Measurements from ENCODE around the gene RELN. TPM values are rescaled to one million over a fixed set of nuclear protein-coding genes. Genes with fewer than 3 reads are reported as not detected.

Gene RELN
- total and polyA plus RNA-seq, 2 donors (not counting 1 experiment from before 2014, with no cell fraction given), result not detected

GRCh38 chr7:103879928-103880600, 109.4 kb downstream of the RELN start:
- CTCF ChIA-PET, result no interaction called here

GRCh38 chr7:103879411-103879810, 110.0 kb downstream of the RELN start:
- Histone ChIP-seq H3K4me2 (replicated peaks; ENCODE audit: low read depth, low read length, poor library complexity, severe bottlenecking) (no peak overlapping the region), H3K4me1 (ENCODE audit: control insufficient read depth in 2 of 2, insufficient read depth in 2 of 2, low read length in 2 of 2) (no peaks in the 10 kb centered on the region), H2AFZ (ENCODE audit: insufficient read depth, low read depth, low read length, poor library complexity, severe bottlenecking) (no peak overlapping the region), H3K79me2 (ENCODE audit: control insufficient read depth, insufficient read depth, low read length) (no peaks in the 10 kb centered on the region), H4K20me1 (ENCODE audit: control insufficient read depth, insufficient read depth, low read length, poor library complexity, severe bottlenecking) (no peaks in the 10 kb centered on the region), H3K36me3 (replicated peaks in 1 of 2; ENCODE audit: control extremely low read depth in 1 of 2, control insufficient read depth in 1 of 2, extremely low read depth in 1 of 2, insufficient read depth in 2 of 2, low read length in 1 of 2) (no peaks in the 10 kb centered on the region), H3K27me3 (replicated peaks in 1 of 4; ENCODE audit: control extremely low read depth in 1 of 4, control insufficient read depth in 3 of 4, insufficient read depth in 4 of 4, low read length in 3 of 4) (no peaks in the 10 kb centered on the region), H3K27ac (ENCODE audit: low read length in 2 of 2) (no peak overlapping the region), H3K9ac (ENCODE audit: low read length) (no peak overlapping the region), H3K4me3 (ENCODE audit: control extremely low read depth in 1 of 5, extremely low read depth in 1 of 5, insufficient read depth in 1 of 5, low read depth in 2 of 5, low read length in 4 of 5) (no peak overlapping the region), H3K9me3 (ENCODE audit: control extremely low read depth in 1 of 3, control insufficient read depth in 2 of 3, insufficient read depth in 1 of 3, low read length in 2 of 3) (no peaks in the 10 kb centered on the region)
- Mint-ChIP-seq H3K4me1 (no peaks in the 10 kb centered on the region), H3K27me3 (no peaks in the 10 kb centered on the region), H3K9me3 (ENCODE audit: insufficient read depth) (peaks cover 2% of the 10 kb centered on the region), H3K27ac (no peak overlapping the region), H3K4me3 (no peak overlapping the region)
- no peak for DNase-seq
- no CpG with 5 or more reads among the region's 1 CpG for WGBS (ENCODE audit: insufficient coverage)
- ChIA-PET CTCF (no interaction called here), POLR2A (no interaction called here)
- intact Hi-C loops (cut with micrococcal nuclease), result no loop called here
- ATAC-seq (ENCODE audit: low read depth), result no peak
- no peak for TF ChIP-seq CTCF (IDR thresholded peaks at IDR 0.05)
- TF ChIP-seq EZH2 (IDR thresholded peaks at IDR 0.05; ENCODE audit: borderline replicate concordance, insufficient read depth, low read depth, low read length, poor library complexity, severe bottlenecking), result no peak

More at GRCh38 chr7:103879928-103880600, 109.4 kb downstream of the RELN start:
- H3K4me3 ChIP-seq (ENCODE audit: control extremely low read depth in 1 of 5, extremely low read depth in 1 of 5, insufficient read depth in 1 of 5, low read depth in 2 of 5, low read length in 4 of 5), result no peak overlapping the region
- Mint-ChIP-seq H3K9me3 (ENCODE audit: insufficient read depth) (peaks cover 2% of the 10 kb centered on the region), H3K27ac (no peak overlapping the region), H3K4me3 (no peak overlapping the region), H3K27me3 (no peaks in the 10 kb centered on the region), H3K4me1 (no peaks in the 10 kb centered on the region)
- DNase-seq, result no peak
- no peaks in the 10 kb centered on the region for H4K20me1 ChIP-seq (ENCODE audit: control insufficient read depth, insufficient read depth, low read length, poor library complexity, severe bottlenecking)
- H3K79me2 ChIP-seq (ENCODE audit: control insufficient read depth, insufficient read depth, low read length), result no peaks in the 10 kb centered on the region
- no peak for ATAC-seq (ENCODE audit: low read depth)
- no peaks in the 10 kb centered on the region for H3K9me3 ChIP-seq (ENCODE audit: control extremely low read depth in 1 of 3, control insufficient read depth in 2 of 3, insufficient read depth in 1 of 3, low read length in 2 of 3)
- no peaks in the 10 kb centered on the region for H3K36me3 ChIP-seq (replicated peaks in 1 of 2; ENCODE audit: control extremely low read depth in 1 of 2, control insufficient read depth in 1 of 2, extremely low read depth in 1 of 2, insufficient read depth in 2 of 2, low read length in 1 of 2)
- no peak for TF ChIP-seq EZH2 (IDR thresholded peaks at IDR 0.05; ENCODE audit: borderline replicate concordance, insufficient read depth, low read depth, low read length, poor library complexity, severe bottlenecking)
- no peak for TF ChIP-seq CTCF (IDR thresholded peaks at IDR 0.05)
- H3K9ac ChIP-seq (ENCODE audit: low read length), result no peak overlapping the region
- WGBS (ENCODE audit: insufficient coverage), result no CpG with 5 or more reads among the region's 3 CpGs
- H3K27me3 ChIP-seq (replicated peaks in 1 of 4; ENCODE audit: control extremely low read depth in 1 of 4, control insufficient read depth in 3 of 4, insufficient read depth in 4 of 4, low read length in 3 of 4), result no peaks in the 10 kb centered on the region
- H3K27ac ChIP-seq (ENCODE audit: low read length in 2 of 2), result no peak overlapping the region
- no peaks in the 10 kb centered on the region for H3K4me1 ChIP-seq (ENCODE audit: control insufficient read depth in 2 of 2, insufficient read depth in 2 of 2, low read length in 2 of 2)
- intact Hi-C loops (cut with micrococcal nuclease), result no loop called here
- no peak overlapping the region for H2AFZ ChIP-seq (ENCODE audit: insufficient read depth, low read depth, low read length, poor library complexity, severe bottlenecking)
- POLR2A ChIA-PET, result no interaction called here
- H3K4me2 ChIP-seq (replicated peaks; ENCODE audit: low read depth, low read length, poor library complexity, severe bottlenecking), result no peak overlapping the region

Measured in B cell (primary cell).